Neural cell (in vitro differentiated cells): Measurements from ENCODE around the gene FMO2.

Source experiments
- CTCF ChIP-seq: fragments of 450-650 bp; IDR thresholded peaks from 2 replicates; pipeline ENCODE4 v1.5.1; 2014; ENCODE audit warnings: antibody characterized with exemption, mild to moderate bottlenecking, moderate library complexity; ENCODE audit not compliant: poor library complexity, severe bottlenecking
- EZH2 ChIP-seq: fragments of 200-600, 300-800 bp; shearing (Covaris generic), sonication (generic); IDR thresholded peaks from 2 replicates; pipeline ENCODE4 v1.6.1; 2014; ENCODE audit warnings: antibody characterized with exemption, low read length, borderline replicate concordance, mild to moderate bottlenecking; ENCODE audit not compliant: insufficient read depth, poor library complexity, severe bottlenecking
- POLR2AphosphoS5 ChIP-seq: IDR thresholded peaks from 2 replicates; pipeline ENCODE4 v1.6.1; 2012
- RAD21 ChIP-seq: fragments of 450-650 bp; conservative IDR thresholded peaks from 2 replicates; pipeline ENCODE4 v1.6.1; 2014; ENCODE audit warnings: antibody characterized with exemption, mild to moderate bottlenecking, moderate library complexity
- TAF1 ChIP-seq: IDR thresholded peaks from 2 replicates; pipeline ENCODE4 v1.6.1; 2012; ENCODE audit warnings: low read depth

- TF ChIP-seq CTCF (no peak), EZH2 (no peak), TAF1 (no peak), POLR2AphosphoS5 (no peak), RAD21 (no peak)
Measured at GRCh38 chr1:171257607-171258076, 72.5 kb downstream of the FMO2 start.
